Inflammatory macrophage treated with lipopolysaccharide for 1 hour (primary cell): Measurements from ENCODE around the gene POGLUT2.

Experiments
- DNase-seq, 2 donors: peaks; one replicate each; pipeline ENCODE4 v3.0.0-alpha.2; 2020 to 2022

POGLUT2 gene

DNA sequence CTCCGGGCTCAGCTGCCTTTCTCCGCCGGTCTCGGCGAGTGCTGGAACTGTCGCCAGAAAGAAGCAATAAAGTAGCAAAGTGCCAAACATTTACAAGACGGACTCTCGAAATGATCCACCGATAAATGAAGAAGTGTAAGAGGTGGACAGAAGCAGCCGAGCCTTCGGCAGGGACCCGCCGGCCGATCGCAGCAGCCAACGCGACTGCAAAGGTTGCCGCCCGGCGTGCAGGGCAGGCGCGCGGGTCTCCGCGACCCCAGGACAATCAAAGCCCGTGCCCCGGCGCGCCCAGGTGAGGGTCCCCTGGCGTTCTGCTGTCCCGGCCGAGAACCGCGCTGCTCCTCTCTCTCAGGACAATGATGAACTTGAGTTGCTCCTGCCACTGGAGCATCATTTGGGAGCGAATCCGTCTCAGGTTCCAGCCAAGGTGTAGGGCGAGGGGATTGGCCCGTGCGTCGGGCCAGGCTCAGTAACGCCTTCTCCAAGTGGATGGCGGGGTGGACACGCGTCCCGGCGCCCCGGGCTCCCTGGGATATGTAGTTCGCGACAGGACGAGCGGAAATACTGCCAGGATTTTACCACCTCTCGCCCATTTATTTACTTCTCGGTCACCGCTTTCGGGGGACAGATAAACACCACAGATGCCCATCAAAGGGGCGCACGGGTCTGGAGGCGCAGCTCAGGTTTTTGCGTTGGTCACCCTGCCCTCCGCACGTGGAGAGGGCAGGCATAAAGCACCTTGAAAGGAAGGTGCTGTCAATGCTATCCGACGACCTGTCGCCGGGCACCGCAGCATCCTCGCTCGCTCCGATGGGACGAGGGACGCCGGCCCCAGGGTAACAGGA, at the start of gene POGLUT2, which contains the start of gene BIVM:
Gene POGLUT2 (minus strand): TSS at position 396 of the 845 bp plus-strand sequence. CDS start 306 bp downstream, at position 90.
Gene BIVM (plus strand): TSS at position 539 of the 845 bp plus-strand sequence. CDS start 8,149 bp downstream, outside the sequence.
- peak; percentile 76 to 77 for DNase-seq

DNA sequence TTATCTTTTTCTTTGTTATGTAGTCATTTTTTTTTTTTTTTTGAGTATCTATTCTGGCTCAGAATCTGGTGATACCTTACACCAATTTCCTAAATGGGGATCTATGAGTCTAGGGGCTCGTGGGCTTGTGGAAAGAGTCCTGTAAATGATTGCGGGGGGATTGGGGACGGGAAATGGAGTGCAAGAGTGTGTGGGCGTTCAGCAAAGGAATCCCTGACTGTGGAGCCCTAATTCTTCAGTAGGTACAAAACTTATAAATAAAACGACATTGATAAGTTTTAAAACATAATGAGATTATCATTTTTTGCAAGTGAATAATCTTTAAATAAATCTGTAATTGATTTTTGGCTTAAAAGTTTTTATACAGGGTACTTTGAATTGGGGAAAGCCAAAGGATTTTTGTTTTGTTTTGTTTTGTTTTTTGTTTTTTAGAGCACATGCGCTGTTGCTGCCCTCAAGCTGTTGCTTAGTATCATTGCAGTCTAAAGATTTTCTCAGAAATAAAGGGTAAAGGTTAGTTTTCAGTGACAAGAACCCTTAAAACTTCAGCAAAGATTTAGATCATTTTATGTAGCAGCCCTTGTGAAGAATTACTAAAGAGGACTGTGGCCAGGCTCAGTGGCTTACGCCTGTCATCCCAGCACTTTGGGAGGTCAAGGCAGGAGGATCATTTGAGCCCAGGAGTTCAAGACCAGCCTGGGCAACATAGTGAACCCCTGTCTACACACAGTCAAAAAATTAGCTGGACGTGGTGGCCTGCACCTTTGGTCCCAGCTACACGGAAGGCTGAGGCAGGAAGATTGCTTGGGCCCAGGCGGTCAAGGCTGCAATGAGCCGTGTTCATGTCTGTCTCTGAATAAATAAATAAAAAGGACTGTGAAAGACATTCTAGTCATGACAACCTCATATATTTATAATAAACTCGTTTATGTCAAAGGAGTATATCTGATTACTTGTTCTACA, 48.8 kb upstream of the POGLUT2 start:
- DNase-seq, result peak; percentile 21 to 52

GRCh38 chr13:102846261-102847015, 47.7 kb upstream of the POGLUT2 start:
- peak; percentile 63 to 71 for DNase-seq

DNA sequence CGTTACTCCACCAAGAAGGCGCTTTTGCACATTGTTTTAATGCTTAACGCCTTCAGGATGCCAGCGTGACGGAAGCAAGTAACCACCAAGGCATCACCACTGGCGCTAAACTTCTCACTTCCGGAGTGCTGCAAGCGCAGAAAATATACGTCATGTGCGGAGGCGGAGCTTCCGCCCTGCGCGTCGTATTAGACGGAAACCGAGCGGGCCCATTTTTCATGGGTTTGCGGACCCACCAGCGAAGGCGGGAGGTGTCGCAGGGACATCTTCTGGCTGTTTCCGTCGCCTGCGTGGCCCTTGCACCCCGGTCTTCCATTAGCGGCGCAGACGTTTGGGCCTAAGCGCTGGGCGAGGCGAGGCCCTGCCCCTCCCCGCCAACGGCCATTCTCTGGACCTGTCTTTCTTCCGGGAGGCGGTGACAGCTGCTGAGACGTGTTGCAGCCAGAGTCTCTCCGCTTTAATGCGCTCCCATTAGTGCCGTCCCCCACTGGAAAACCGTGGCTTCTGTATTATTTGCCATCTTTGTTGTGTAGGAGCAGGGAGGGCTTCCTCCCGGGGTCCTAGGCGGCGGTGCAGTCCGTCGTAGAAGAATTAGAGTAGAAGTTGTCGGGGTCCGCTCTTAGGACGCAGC, 47.0 kb upstream of the POGLUT2 start, which contains the start of gene ERCC5:
Gene ERCC5 (plus strand): TSS at position 403 of the 631 bp plus-strand sequence. CDS start 235 bp downstream, outside the sequence.
- DNase-seq, result peak; percentile 97 to 99

- no peak for DNase-seq
Observed at GRCh38 chr13:102845289-102845629, 46.5 kb upstream of the POGLUT2 start.

DNA sequence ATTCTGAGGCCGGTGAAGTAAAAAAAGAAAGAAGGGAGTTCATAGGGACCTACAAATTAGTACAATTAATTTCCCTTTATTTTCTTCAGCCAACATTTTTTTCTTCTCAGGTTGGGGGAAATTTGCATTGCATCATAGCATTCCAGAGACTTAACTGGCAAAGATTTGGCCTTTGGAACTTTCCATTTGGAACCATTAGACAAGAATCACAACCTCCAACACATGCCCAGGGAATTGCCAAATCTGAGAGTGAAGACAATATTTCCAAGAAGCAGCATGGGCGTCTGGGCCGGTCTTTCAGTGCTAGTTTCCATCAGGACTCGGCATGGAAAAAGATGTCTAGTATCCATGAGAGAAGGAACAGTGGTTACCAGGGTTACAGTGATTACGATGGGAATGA, 40.7 kb upstream of the POGLUT2 start:
- no peak for DNase-seq

DNA sequence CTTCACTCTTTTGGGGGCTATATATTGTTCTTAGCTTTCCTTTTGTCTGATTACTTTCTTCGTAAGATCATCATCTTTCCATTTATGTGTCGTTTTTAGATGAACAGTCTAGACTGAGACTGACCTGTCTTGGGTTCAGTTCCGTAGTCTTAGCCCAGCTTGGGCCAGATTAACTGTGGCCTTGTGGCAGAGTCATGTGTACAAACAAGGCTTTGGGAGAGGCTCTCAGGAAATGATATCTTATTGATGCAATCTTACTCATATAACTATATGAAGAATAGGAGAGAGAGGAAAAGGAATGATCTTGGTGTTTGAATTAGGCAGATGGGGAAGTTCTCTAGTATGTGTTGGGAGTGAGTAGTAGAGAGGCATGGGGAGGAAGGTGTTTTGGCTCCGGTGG, 40.2 kb upstream of the POGLUT2 start:
- DNase-seq, result no peak

- DNase-seq, result no peak
Observed at GRCh38 chr13:102838273-102838672, 39.5 kb upstream of the POGLUT2 start.

- DNase-seq, result no peak
Observed at GRCh38 chr13:102836471-102836870, 37.7 kb upstream of the POGLUT2 start.

- DNase-seq, result no peak
Observed at GRCh38 chr13:102830646-102831045, 31.9 kb upstream of the POGLUT2 start.

DNA sequence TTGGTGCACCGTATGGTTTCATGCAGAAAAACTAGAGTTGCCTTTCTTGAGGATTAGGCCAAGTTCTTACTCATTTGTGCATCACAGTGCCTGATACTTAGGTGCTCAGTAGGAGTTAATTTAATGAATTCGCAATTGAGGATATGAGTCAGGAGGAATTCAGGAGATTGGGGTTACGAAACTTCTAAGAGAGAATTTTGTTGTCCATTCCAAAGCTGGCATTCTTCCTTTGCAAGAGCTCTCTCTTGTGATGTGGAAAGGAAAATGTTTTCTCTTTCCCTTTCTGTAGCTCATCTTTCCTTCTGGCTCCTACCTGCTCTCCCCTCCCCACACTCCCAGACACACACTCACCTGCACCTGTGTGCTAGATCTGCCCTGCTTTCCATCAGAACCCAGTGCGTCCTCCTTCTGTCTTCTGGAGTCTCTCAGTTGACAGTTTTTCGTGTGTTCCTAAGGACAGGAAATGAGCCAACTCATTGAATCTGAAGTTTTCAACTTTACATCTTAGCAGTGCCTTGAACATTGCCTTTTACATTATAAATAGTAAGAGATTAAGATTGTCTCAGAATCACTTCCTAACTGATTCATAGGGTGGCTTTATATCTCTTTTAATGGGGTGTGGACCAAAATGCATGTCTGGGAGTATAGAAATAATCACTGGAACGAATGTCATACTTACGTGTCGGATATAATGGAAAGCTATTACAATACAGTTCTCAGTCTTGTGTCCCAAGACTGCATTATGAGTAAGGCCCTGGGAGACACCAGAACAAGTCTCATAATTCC, 27.3 kb upstream of the POGLUT2 start:
- no peak for DNase-seq

DNA sequence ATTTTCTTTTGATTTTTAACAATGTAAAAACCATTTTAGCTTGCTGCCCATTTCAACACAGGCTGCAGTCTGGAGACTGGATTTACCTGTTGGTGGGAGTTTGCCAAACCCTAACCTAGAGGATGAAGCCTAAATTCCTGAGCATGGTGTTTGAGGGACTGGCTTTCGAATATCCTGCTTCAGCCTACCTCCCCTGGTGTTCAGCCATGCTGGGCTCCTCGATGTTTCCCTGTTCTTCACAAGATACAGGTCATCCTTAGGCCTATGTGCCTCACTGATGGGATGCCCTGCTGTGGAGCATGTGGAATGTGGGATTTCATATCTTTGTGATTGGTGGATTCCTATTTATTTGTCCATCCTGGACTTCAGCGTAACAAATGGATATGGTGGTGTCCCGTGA, 26.6 kb upstream of the POGLUT2 start:
- no peak for DNase-seq

- DNase-seq, result no peak
Observed at GRCh38 chr13:102817907-102818306, 19.1 kb upstream of the POGLUT2 start.

DNA sequence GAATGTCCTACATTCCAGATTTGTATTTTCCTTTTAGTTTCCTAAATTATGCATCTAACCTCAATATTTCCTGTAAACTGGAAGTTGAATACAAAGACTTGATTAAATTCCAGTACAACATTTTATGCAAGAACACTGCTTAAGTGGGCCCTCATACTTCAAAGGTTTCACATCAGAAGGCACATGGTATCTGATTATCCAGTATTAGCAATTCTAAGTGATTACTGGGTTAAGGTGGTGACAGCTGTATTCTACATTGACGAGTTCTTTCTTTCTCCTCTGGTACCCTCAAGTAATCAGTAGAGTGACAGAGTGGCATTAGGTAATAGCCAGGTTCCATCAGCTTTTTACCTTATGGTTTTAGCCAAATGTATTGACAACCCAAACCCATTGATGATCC, 18.5 kb upstream of the POGLUT2 start:
- no peak for DNase-seq

- no peak for DNase-seq
Observed at GRCh38 chr13:102816708-102817107, 17.9 kb upstream of the POGLUT2 start.

DNA sequence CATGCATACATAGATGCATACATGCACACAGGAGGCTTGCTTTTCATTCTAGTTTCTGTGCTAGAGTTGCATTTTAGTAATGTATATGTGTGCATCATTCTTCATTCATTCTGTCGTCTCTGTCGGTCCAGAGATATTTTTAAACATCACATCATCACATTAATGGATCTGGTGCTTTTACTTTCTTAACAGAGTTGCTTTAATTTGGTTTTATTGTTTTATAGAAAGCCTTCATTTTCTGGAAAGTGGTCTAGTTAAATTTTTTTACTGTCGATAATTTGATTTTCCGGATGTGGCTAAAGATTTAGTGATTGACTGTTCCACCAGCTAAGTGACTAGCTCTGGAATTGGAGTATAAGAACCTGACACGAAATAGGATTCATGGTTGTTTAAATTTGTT, 17.0 kb upstream of the POGLUT2 start:
- no peak for DNase-seq

- no peak for DNase-seq
Observed at GRCh38 chr13:102814793-102815192, 16.0 kb upstream of the POGLUT2 start.

DNA sequence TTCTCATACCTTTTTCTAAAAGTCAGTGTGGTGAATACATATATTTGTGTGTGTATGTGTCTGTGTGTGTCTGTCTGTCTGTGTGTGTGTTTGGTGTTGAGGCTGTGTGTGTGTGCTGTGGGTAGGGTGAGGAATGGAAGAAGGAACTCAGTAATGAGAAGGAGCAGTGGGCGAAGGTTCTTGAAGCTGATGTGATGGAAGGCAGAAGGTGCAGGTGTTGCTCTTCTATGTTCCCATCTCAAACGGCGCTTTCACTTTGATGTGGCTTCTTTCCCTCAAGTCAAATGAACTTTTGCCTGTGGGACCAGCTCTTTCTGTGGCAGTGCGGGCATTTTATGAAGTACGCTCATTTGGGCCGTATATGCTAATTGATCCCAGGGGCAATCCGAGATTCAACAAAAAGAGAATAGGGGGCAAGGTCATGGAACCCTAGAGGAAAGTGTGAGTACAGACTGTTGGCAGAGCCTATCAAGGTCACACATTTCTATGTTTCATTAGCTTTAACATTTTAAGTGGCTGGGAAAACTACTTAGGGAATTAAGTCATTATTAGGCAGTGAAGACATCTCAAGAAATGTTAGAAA, 15.3 kb upstream of the POGLUT2 start:
- no peak for DNase-seq

DNA sequence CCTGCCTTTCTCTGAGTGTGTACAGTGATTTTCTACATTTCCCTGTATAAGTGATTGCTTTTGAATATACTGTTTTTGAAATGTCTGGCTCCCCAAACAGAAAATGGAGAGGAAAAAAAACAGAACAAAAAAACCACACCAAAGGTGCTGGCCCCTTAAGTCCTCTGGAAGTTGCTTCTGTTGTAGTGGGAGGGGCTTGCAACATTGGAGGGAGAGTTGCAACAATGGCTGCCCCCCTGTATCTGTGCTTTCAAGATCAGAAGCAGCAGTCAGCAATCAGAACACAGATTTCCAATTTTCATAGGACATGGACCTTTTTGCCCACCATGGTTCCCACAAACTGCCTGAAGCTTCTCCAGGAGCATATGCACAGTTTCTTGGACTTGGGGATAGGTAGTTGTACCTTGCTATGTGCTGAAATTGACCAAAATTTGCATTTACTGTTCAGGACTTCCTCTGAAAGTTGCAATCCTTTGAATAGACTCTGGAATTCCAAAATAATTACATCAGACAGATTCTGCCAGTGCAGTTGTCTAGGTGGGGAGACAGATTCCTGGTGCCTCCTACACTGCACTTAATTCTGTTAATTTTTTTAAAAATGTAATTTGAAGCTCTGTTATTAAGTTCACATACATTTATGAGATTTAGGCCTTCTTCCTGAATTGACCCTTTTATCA, 14.0 kb upstream of the POGLUT2 start:
- DNase-seq, result no peak

- DNase-seq, result no peak
Observed at GRCh38 chr13:102807699-102808098, 8.9 kb upstream of the POGLUT2 start.
